Measurements from ENCODE around the gene SPINK9. TPM values are rescaled to one million over a fixed set of nuclear protein-coding genes. Genes with fewer than 3 reads are reported as not detected.

Gene SPINK9
- total and polyA plus RNA-seq, 2 experiments from 2014 or later: not detected

DNA sequence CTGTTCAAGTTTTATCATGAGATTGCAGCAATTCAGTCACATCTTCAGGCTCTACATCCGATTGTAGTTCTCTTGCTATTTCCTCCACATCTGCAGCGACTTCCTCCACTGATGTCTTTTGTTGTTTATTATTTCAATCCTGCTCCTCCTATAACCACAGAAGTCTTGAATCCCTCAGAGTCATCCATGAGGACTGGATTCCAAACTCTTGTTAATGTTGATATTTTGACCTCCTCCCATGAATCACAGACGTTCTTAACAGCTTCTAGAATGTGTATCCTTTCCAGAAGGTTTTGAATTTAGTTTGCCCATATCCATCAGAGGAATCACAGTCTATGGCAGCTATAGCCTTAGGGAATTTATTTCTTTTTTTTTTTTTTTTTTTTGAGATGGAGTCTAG is 52.0 kb downstream of the SPINK9 start (continued):
- TF ChIP-seq, protein P1, sequence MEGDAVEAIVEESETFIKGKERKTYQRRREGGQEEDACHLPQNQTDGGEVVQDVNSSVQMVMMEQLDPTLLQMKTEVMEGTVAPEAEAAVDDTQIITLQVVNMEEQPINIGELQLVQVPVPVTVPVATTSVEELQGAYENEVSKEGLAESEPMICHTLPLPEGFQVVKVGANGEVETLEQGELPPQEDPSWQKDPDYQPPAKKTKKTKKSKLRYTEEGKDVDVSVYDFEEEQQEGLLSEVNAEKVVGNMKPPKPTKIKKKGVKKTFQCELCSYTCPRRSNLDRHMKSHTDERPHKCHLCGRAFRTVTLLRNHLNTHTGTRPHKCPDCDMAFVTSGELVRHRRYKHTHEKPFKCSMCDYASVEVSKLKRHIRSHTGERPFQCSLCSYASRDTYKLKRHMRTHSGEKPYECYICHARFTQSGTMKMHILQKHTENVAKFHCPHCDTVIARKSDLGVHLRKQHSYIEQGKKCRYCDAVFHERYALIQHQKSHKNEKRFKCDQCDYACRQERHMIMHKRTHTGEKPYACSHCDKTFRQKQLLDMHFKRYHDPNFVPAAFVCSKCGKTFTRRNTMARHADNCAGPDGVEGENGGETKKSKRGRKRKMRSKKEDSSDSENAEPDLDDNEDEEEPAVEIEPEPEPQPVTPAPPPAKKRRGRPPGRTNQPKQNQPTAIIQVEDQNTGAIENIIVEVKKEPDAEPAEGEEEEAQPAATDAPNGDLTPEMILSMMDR (conservative IDR thresholded peaks at IDR 0.05; ENCODE audit: low read depth in 2 of 2): no peak
- TF ChIP-seq CREB1 (CRISPR knock-in tag; IDR thresholded peaks at IDR 0.05; ENCODE audit: low read depth) (no peak), EZH2 (IDR thresholded peaks at IDR 0.05; ENCODE audit: low read depth, unreplicated experiment) (no peak), POLR2AphosphoS5 (IDR thresholded peaks at IDR 0.05; ENCODE audit: low read depth) (no peak), JUNB (IDR thresholded peaks at IDR 0.05; ENCODE audit: unreplicated experiment) (no peak)

DNA sequence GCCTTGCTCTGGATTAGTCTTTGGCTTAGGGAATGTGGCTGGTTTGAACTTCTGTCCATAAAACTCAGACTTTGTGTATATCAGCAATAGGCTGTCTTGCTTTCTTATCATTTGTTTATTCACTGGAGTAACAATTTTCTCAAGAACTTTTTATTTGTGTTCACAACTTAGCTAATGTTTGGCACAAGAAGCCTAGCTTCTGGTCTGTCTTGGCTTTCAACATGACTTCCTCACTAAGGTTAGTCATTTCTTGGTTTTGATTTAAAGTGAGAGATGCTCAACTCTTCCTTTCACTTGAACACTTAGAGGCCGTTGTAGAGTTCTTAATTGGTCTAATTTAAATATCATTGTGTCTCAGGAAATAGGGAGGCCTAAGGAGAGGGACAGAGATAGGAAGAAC is 53.3 kb downstream of the SPINK9 start:
- DNase-seq (ENCODE audit: low spot score) (no peak), ATAC-seq (no peak)
- peaks cover 3% of the 10 kb centered on the region; the same call in 1 of the 3 replicates for H3K36me3 Mint-ChIP-seq (ENCODE audit: low read depth)
- Histone ChIP-seq H3K27ac (ENCODE audit: low read depth) (no peak overlapping the region; the same call in 1 of the 2 replicates), H3K4me3 (peak overlapping the region; percentile 16; the same call in 1 of the 2 replicates), H4K20me1 (replicated peaks; ENCODE audit: insufficient read depth) (0 out of 2 replicates have a peak, but pooled peaks cover 4% of the 10 kb centered on the region), H3K36me3 (ENCODE audit: insufficient read depth) (no peaks in the 10 kb centered on the region), H3K79me2 (replicated peaks; ENCODE audit: insufficient read depth) (peaks cover 90% of the 10 kb centered on the region), H3K27me3 (ENCODE audit: insufficient read depth) (no peaks in the 10 kb centered on the region), H3K4me2 (peak overlapping the region; percentile 29; the same call in 1 of the 2 replicates), H3F3A (replicated peaks; ENCODE audit: low read depth) (no peaks in the 10 kb centered on the region), H2AFZ (no peak overlapping the region), H3K4me1 (ENCODE audit: insufficient read depth) (peaks cover 33% of the 10 kb centered on the region), H3K9me2 (ENCODE audit: insufficient read depth) (no peaks in the 10 kb centered on the region)
- no peaks in the 10 kb centered on the region for H3K27me3 Mint-ChIP-seq (ENCODE audit: insufficient read depth, low read depth, poor library complexity)
- H3K4me1 Mint-ChIP-seq: peaks cover 39% of the 10 kb centered on the region
- no peaks in the 10 kb centered on the region; the same call in 2 of the 3 replicates for H3K9me3 Mint-ChIP-seq
- H3K27ac Mint-ChIP-seq: no peak overlapping the region; the same call in 1 of the 2 replicates
- no peak overlapping the region for H3K4me3 Mint-ChIP-seq
- TF ChIP-seq, protein P2, sequence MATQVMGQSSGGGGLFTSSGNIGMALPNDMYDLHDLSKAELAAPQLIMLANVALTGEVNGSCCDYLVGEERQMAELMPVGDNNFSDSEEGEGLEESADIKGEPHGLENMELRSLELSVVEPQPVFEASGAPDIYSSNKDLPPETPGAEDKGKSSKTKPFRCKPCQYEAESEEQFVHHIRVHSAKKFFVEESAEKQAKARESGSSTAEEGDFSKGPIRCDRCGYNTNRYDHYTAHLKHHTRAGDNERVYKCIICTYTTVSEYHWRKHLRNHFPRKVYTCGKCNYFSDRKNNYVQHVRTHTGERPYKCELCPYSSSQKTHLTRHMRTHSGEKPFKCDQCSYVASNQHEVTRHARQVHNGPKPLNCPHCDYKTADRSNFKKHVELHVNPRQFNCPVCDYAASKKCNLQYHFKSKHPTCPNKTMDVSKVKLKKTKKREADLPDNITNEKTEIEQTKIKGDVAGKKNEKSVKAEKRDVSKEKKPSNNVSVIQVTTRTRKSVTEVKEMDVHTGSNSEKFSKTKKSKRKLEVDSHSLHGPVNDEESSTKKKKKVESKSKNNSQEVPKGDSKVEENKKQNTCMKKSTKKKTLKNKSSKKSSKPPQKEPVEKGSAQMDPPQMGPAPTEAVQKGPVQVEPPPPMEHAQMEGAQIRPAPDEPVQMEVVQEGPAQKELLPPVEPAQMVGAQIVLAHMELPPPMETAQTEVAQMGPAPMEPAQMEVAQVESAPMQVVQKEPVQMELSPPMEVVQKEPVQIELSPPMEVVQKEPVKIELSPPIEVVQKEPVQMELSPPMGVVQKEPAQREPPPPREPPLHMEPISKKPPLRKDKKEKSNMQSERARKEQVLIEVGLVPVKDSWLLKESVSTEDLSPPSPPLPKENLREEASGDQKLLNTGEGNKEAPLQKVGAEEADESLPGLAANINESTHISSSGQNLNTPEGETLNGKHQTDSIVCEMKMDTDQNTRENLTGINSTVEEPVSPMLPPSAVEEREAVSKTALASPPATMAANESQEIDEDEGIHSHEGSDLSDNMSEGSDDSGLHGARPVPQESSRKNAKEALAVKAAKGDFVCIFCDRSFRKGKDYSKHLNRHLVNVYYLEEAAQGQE (IDR thresholded peaks at IDR 0.05; ENCODE audit: unreplicated experiment): no peak
- TF ChIP-seq POLR2AphosphoS5 (IDR thresholded peaks at IDR 0.05; ENCODE audit: low read depth) (no peak), EZH2phosphoT487 (IDR thresholded peaks at IDR 0.05; ENCODE audit: unreplicated experiment) (no peak), NANOG (IDR thresholded peaks at IDR 0.05; ENCODE audit: borderline replicate concordance) (no peak), JUNB (IDR thresholded peaks at IDR 0.05; ENCODE audit: unreplicated experiment) (no peak), EZH2 (IDR thresholded peaks at IDR 0.05; ENCODE audit: low read depth, unreplicated experiment) (no peak)
- TF ChIP-seq, protein P3, sequence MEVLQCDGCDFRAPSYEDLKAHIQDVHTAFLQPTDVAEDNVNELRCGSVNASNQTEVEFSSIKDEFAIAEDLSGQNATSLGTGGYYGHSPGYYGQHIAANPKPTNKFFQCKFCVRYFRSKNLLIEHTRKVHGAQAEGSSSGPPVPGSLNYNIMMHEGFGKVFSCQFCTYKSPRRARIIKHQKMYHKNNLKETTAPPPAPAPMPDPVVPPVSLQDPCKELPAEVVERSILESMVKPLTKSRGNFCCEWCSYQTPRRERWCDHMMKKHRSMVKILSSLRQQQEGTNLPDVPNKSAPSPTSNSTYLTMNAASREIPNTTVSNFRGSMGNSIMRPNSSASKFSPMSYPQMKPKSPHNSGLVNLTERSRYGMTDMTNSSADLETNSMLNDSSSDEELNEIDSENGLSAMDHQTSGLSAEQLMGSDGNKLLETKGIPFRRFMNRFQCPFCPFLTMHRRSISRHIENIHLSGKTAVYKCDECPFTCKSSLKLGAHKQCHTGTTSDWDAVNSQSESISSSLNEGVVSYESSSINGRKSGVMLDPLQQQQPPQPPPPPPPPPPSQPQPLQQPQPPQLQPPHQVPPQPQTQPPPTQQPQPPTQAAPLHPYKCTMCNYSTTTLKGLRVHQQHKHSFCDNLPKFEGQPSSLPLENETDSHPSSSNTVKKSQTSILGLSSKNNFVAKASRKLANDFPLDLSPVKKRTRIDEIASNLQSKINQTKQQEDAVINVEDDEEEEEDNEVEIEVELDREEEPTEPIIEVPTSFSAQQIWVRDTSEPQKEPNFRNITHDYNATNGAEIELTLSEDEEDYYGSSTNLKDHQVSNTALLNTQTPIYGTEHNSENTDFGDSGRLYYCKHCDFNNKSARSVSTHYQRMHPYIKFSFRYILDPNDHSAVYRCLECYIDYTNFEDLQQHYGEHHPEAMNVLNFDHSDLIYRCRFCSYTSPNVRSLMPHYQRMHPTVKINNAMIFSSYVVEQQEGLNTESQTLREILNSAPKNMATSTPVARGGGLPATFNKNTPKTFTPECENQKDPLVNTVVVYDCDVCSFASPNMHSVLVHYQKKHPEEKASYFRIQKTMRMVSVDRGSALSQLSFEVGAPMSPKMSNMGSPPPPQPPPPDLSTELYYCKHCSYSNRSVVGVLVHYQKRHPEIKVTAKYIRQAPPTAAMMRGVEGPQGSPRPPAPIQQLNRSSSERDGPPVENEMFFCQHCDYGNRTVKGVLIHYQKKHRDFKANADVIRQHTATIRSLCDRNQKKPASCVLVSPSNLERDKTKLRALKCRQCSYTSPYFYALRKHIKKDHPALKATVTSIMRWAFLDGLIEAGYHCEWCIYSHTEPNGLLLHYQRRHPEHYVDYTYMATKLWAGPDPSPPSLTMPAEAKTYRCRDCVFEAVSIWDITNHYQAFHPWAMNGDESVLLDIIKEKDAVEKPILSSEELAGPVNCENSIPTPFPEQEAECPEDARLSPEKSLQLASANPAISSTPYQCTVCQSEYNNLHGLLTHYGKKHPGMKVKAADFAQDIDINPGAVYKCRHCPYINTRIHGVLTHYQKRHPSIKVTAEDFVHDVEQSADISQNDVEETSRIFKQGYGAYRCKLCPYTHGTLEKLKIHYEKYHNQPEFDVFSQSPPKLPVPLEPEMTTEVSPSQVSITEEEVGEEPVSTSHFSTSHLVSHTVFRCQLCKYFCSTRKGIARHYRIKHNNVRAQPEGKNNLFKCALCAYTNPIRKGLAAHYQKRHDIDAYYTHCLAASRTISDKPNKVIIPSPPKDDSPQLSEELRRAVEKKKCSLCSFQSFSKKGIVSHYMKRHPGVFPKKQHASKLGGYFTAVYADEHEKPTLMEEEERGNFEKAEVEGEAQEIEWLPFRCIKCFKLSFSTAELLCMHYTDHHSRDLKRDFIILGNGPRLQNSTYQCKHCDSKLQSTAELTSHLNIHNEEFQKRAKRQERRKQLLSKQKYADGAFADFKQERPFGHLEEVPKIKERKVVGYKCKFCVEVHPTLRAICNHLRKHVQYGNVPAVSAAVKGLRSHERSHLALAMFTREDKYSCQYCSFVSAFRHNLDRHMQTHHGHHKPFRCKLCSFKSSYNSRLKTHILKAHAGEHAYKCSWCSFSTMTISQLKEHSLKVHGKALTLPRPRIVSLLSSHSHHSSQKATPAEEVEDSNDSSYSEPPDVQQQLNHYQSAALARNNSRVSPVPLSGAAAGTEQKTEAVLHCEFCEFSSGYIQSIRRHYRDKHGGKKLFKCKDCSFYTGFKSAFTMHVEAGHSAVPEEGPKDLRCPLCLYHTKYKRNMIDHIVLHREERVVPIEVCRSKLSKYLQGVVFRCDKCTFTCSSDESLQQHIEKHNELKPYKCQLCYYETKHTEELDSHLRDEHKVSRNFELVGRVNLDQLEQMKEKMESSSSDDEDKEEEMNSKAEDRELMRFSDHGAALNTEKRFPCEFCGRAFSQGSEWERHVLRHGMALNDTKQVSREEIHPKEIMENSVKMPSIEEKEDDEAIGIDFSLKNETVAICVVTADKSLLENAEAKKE (CRISPR knock-in tag; IDR thresholded peaks at IDR 0.05): no peak
- TF ChIP-seq, protein P1 (conservative IDR thresholded peaks at IDR 0.05; ENCODE audit: low read depth in 2 of 2): no peak

Data from GM23338 (cell line).